GM04504 (cell line): Measurements from ENCODE around the gene CPA1.

Source experiments
- DNase-seq: peaks from one replicate; pipeline ENCODE4 v3.0.0-alpha.2; 2012; ENCODE audit warnings: low read depth

CPA1 gene

GRCh38 chr7:130379921-130380860 lies at the start of gene CPA1:
CPA1 (plus strand) TSS chr7:130380494; CDS start chr7:130380521, 27 bp downstream.
- no peak for DNase-seq

GRCh38 chr7:130332259-130333053 lies 47.8 kb upstream of the CPA1 start:
- no peak for DNase-seq

- no peak for DNase-seq
These were observed 46.5 kb upstream of the CPA1 start for GRCh38 chr7:130333832-130334231.

- no peak for DNase-seq
These were observed 46.0 kb upstream of the CPA1 start for GRCh38 chr7:130334274-130334673.

- no peak for DNase-seq
These were observed 42.8 kb upstream of the CPA1 start for GRCh38 chr7:130337410-130337971.

- no peak for DNase-seq
These were observed 42.1 kb upstream of the CPA1 start for GRCh38 chr7:130338233-130338632.

GRCh38 chr7:130341882-130342281 lies 38.4 kb upstream of the CPA1 start:
- no peak for DNase-seq

- no peak for DNase-seq
These were observed 37.5 kb upstream of the CPA1 start for GRCh38 chr7:130342701-130343380.

- DNase-seq: no peak
These were observed 35.9 kb upstream of the CPA1 start, which contains the start of gene CPA5 for GRCh38 chr7:130344271-130344866. CPA5 (plus strand) TSS chr7:130344816; CDS start chr7:130346486, 1,670 bp downstream.

GRCh38 chr7:130345136-130345535 lies 35.2 kb upstream of the CPA1 start:
- DNase-seq: no peak

- DNase-seq: no peak
These were observed 34.6 kb upstream of the CPA1 start for GRCh38 chr7:130345725-130346124.

- DNase-seq: no peak
These were observed 34.0 kb upstream of the CPA1 start for GRCh38 chr7:130346177-130346905.

- DNase-seq: no peak
These were observed 33.4 kb upstream of the CPA1 start for GRCh38 chr7:130346941-130347340.

GRCh38 chr7:130349911-130350782 lies 30.1 kb upstream of the CPA1 start:
- no peak for DNase-seq

- DNase-seq: no peak
These were observed 29.1 kb upstream of the CPA1 start for GRCh38 chr7:130350945-130351790.

GRCh38 chr7:130351791-130352090 lies 28.6 kb upstream of the CPA1 start:
- no peak for DNase-seq

GRCh38 chr7:130352194-130353074 lies 27.9 kb upstream of the CPA1 start:
- DNase-seq: peak; percentile 41

- no peak for DNase-seq
These were observed 27.1 kb upstream of the CPA1 start for GRCh38 chr7:130353196-130353595.
